Psoas muscle (tissue), 8 donors: ENCODE measurements around the gene GAGE12F. TPM values are rescaled to one million over a fixed set of nuclear protein-coding genes. Genes with fewer than 3 reads are reported as not detected.
A peak's percentile ranks its signal among the peaks of the same experiment; 100 is the strongest.
"Not testable (repeated sequence)": the region's sequence is repeated elsewhere in the genome, so short reads cannot be mapped to it uniquely, and the experiment has no call there.

Experiments
- ATAC-seq, 4 donors: fragments of 200-7000 bp; cut with Tn5 transposase; one replicate each; pipeline ENCODE4 v1.9.1; 2020; ENCODE audit warnings: moderate library complexity in 3 of 4, mild to moderate bottlenecking in 2 of 4
- DNase-seq, 2 donors: peaks; one replicate each; pipeline ENCODE4 v3.0.0-alpha.2; 2020
- H3K27ac ChIP-seq: fragments of 200-600 bp; one replicate; pipeline ENCODE4 v1.8.0; 2022
- H3K27me3 ChIP-seq, 3 donors: fragments of 200-600 bp in 1 of 3; one replicate each; pipeline versions ENCODE4 v1.6.1 to v1.8.0; 2013 to 2022; ENCODE audit warnings: low read length in 2 of 3, mild to moderate bottlenecking in 2 of 3, moderate library complexity in 1 of 3; ENCODE audit not compliant: insufficient read depth in 3 of 3
- H3K36me3 ChIP-seq, 2 donors: fragments of 200-600 bp in 1 of 2; one replicate each; pipeline versions ENCODE4 v1.6.1 to v1.8.0; 2013 to 2022; ENCODE audit warnings: low read depth in 1 of 2, mild to moderate bottlenecking in 1 of 2, moderate library complexity in 1 of 2; ENCODE audit not compliant: insufficient read depth in 1 of 2
- H3K4me1 ChIP-seq: fragments of 200-600 bp; one replicate; pipeline ENCODE4 v1.8.0; 2022
- H3K4me3 ChIP-seq: fragments of 200-600 bp; one replicate; pipeline ENCODE4 v1.8.0; 2022; ENCODE audit warnings: mild to moderate bottlenecking
- H3K9me3 ChIP-seq: fragments of 200-600 bp; one replicate; pipeline ENCODE4 v1.8.0; 2022
- WGBS, 3 donors: extraction: QIAGEN DNeasy Blood & Tissue Kit; methylation state at CpG; one replicate each; pipeline versions ENCODE4 v1.1.6 to v1.1.7; 2013; 5-methylcytosine and 5-hydroxymethylcytosine counted together
- intact Hi-C, 2 donors: fragments of 100-400 bp; cut with DNase I; formaldehyde crosslinking; loops; one replicate each; pipeline versions ENCODE4 v1.11.0 to v1.14.2; 2022
- long read RNA-seq, 2 donors: library from polyadenylated mRNA; unstranded; transcript quantifications; one replicate each; pipeline ENCODE4 v2.0.0, GENCODE V29; 2021
- polyA plus RNA-seq, 3 donors: library from polyadenylated mRNA; stranded (reverse); fragments of 200-250 nt; gene quantifications; one replicate each; pipeline ENCODE4 v1.2.3, GENCODE V29; 2013
- total RNA-seq, 4 donors: library from RNA; stranded (reverse); fragmentation: NEBNext Ultra II Directional in 2 of 4; extraction: Animal tissue kit (Norgen Biotek cat#: 25700) in 2 of 4; gene quantifications; one replicate each; pipeline versions ENCODE4 v1.2.1 to v1.2.4, GENCODE V29; 2021 to 2023
- donor health status: healthy with polysubstance abuse.
- donor health status: DM: no; HTN: no; CAD: no; lungs with moderate emphysema.
- donor health status: Bipolar disorder and iron deficiency.
- donor health status: healthy.
- donor health status: DM: yes; HTN: yes; CAD: no.
- donor health status: DM: no; HTN: no; CAD: no.
- donor health status: DM: no; HTN: no; CAD: no.
- donor health status: DM: yes; HTN: yes; CAD: no.

The GAGE12F gene, protein sequence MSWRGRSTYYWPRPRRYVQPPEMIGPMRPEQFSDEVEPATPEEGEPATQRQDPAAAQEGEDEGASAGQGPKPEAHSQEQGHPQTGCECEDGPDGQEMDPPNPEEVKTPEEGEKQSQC
- total RNA-seq: not detected
- polyA plus RNA-seq: not detected
- long read RNA-seq, donor 1: 0 reads
- long read RNA-seq, donor 2: 0 reads

DNA sequence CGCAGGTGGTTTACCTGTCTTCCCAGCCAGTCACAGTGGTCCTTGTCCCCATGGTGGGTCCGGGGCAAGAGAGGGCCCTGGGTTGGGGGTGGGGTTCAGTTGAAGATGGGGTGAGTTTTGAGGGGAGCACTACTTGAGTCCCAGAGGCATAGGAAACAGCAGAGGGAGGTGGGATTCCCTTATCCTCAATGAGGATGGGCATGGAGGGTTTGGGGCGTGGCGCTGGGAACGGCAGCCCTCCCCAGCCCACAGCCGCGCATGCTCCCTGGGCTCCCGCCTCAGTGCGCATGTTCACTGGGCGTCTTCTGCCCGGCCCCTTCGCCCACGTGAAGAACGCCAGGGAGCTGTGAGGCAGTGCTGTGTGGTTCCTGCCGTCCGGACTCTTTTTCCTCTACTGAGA is at the start of gene GAGE12F:
GAGE12F (plus strand) TSS at position 301 of the 400 bp plus-strand sequence. CDS start 1,155 bp downstream, outside the sequence.
- H3K4me1 ChIP-seq, ATAC-seq, H3K27ac ChIP-seq, DNase-seq, H3K4me3 ChIP-seq, H3K36me3 ChIP-seq, H3K9me3 ChIP-seq, intact Hi-C loops, H3K27me3 ChIP-seq: not testable (repeated sequence)
- no CpG with 5 or more reads among the region's 16 CpGs for WGBS, 3 donors

DNA sequence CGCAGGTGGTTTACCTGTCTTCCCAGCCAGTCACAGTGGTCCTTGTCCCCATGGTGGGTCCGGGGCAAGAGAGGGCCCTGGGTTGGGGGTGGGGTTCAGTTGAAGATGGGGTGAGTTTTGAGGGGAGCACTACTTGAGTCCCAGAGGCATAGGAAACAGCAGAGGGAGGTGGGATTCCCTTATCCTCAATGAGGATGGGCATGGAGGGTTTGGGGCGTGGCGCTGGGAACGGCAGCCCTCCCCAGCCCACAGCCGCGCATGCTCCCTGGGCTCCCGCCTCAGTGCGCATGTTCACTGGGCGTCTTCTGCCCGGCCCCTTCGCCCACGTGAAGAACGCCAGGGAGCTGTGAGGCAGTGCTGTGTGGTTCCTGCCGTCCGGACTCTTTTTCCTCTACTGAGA is 28.8 kb upstream of the GAGE12F start, which contains the start of gene GAGE12C:
GAGE12C (plus strand) TSS at position 301 of the 400 bp plus-strand sequence. CDS start 1,155 bp downstream, outside the sequence.
- ATAC-seq, H3K27me3 ChIP-seq, H3K36me3 ChIP-seq, DNase-seq, H3K4me1 ChIP-seq, H3K4me3 ChIP-seq, H3K27ac ChIP-seq, intact Hi-C loops, H3K9me3 ChIP-seq: not testable (repeated sequence)
- WGBS, 3 donors: no CpG with 5 or more reads among the region's 16 CpGs

DNA sequence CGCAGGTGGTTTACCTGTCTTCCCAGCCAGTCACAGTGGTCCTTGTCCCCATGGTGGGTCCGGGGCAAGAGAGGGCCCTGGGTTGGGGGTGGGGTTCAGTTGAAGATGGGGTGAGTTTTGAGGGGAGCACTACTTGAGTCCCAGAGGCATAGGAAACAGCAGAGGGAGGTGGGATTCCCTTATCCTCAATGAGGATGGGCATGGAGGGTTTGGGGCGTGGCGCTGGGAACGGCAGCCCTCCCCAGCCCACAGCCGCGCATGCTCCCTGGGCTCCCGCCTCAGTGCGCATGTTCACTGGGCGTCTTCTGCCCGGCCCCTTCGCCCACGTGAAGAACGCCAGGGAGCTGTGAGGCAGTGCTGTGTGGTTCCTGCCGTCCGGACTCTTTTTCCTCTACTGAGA is 19.2 kb upstream of the GAGE12F start, which contains the start of gene GAGE12D:
GAGE12D (plus strand) TSS at position 301 of the 400 bp plus-strand sequence. CDS start 1,155 bp downstream, outside the sequence.
- ATAC-seq, DNase-seq, H3K36me3 ChIP-seq, H3K9me3 ChIP-seq, H3K27ac ChIP-seq, H3K27me3 ChIP-seq, intact Hi-C loops, H3K4me3 ChIP-seq, H3K4me1 ChIP-seq: not testable (repeated sequence)
- no CpG with 5 or more reads among the region's 16 CpGs for WGBS, 3 donors

DNA sequence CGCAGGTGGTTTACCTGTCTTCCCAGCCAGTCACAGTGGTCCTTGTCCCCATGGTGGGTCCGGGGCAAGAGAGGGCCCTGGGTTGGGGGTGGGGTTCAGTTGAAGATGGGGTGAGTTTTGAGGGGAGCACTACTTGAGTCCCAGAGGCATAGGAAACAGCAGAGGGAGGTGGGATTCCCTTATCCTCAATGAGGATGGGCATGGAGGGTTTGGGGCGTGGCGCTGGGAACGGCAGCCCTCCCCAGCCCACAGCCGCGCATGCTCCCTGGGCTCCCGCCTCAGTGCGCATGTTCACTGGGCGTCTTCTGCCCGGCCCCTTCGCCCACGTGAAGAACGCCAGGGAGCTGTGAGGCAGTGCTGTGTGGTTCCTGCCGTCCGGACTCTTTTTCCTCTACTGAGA is 9.7 kb upstream of the GAGE12F start, which contains the start of gene GAGE12E:
GAGE12E (plus strand) TSS at position 301 of the 400 bp plus-strand sequence. CDS start 1,155 bp downstream, outside the sequence.
- intact Hi-C loops, H3K4me1 ChIP-seq, H3K27ac ChIP-seq, H3K27me3 ChIP-seq, H3K9me3 ChIP-seq, H3K4me3 ChIP-seq, H3K36me3 ChIP-seq, ATAC-seq, DNase-seq: not testable (repeated sequence)
- no CpG with 5 or more reads among the region's 16 CpGs for WGBS, 3 donors

DNA sequence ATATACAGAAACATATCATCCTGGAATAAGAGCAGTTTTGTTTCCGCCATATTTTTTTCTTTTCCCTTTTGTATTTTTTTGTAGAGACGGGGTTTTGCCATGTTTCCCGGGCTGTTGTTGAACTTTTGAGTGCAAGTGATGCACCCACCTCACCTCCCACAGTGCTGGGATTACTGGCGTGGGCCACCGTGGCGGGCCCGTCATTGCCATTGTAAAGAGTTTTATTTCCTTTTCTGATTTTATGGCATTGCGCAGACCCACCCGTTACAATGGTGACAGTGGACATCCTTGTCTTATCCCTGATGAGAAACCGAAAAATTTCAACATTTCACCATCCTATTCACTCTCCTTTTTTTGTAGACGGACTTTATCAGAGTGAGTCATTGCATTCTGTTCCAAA is 8.1 kb downstream of the GAGE12F start:
- H3K9me3 ChIP-seq, H3K27ac ChIP-seq, ATAC-seq, H3K36me3 ChIP-seq, H3K27me3 ChIP-seq, intact Hi-C loops, H3K4me1 ChIP-seq, H3K4me3 ChIP-seq: not testable (repeated sequence)
- peak in 1 of 2 donors; percentile 18 for DNase-seq
- WGBS, 3 donors: no CpG with 5 or more reads among the region's 11 CpGs

DNA sequence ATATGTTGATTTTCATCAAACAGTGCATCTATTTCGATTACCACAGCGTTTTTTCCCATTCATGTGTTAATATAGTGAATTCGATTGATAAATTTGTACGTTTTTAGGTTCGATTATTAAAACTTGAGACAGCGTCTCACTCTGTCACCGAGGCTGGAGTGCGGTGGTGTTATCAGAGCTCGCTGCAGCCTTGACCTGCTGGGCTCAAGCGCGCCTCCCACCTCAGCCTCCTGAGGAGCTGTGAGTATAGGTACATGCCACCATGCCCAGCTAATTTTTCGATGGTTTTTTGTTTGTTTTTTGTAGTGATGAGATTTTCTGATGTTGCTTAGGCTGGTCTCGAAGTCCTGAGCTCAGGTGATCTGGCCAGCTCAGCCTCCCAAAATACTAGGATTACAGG is 8.5 kb downstream of the GAGE12F start:
- peak in 1 of 2 donors; percentile 12 for DNase-seq
- H3K4me3 ChIP-seq, intact Hi-C loops, ATAC-seq, H3K27me3 ChIP-seq, H3K4me1 ChIP-seq, H3K27ac ChIP-seq, H3K36me3 ChIP-seq, H3K9me3 ChIP-seq: not testable (repeated sequence)
- WGBS, 3 donors: no CpG with 5 or more reads among the region's 13 CpGs

DNA sequence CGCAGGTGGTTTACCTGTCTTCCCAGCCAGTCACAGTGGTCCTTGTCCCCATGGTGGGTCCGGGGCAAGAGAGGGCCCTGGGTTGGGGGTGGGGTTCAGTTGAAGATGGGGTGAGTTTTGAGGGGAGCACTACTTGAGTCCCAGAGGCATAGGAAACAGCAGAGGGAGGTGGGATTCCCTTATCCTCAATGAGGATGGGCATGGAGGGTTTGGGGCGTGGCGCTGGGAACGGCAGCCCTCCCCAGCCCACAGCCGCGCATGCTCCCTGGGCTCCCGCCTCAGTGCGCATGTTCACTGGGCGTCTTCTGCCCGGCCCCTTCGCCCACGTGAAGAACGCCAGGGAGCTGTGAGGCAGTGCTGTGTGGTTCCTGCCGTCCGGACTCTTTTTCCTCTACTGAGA is 9.5 kb downstream of the GAGE12F start, which contains the start of gene GAGE12G:
GAGE12G (plus strand) TSS at position 301 of the 400 bp plus-strand sequence. CDS start 1,155 bp downstream, outside the sequence.
- H3K36me3 ChIP-seq, intact Hi-C loops: not testable (repeated sequence)

DNA sequence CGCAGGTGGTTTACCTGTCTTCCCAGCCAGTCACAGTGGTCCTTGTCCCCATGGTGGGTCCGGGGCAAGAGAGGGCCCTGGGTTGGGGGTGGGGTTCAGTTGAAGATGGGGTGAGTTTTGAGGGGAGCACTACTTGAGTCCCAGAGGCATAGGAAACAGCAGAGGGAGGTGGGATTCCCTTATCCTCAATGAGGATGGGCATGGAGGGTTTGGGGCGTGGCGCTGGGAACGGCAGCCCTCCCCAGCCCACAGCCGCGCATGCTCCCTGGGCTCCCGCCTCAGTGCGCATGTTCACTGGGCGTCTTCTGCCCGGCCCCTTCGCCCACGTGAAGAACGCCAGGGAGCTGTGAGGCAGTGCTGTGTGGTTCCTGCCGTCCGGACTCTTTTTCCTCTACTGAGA is 19.0 kb downstream of the GAGE12F start, which contains the start of gene GAGE12H:
GAGE12H (plus strand) TSS at position 301 of the 400 bp plus-strand sequence. CDS start 1,155 bp downstream, outside the sequence.
- ATAC-seq, intact Hi-C loops, H3K27ac ChIP-seq, DNase-seq, H3K4me1 ChIP-seq, H3K36me3 ChIP-seq, H3K4me3 ChIP-seq, H3K27me3 ChIP-seq, H3K9me3 ChIP-seq: not testable (repeated sequence)
- no CpG with 5 or more reads among the region's 16 CpGs for WGBS, 3 donors

More for the DNA sequence above, 9.5 kb downstream of the GAGE12F start, which contains the start of gene GAGE12G:
- not testable (repeated sequence) for H3K27me3 ChIP-seq, H3K9me3 ChIP-seq, H3K4me3 ChIP-seq, H3K4me1 ChIP-seq, H3K27ac ChIP-seq, DNase-seq, ATAC-seq
- no CpG with 5 or more reads among the region's 16 CpGs for WGBS, 3 donors

DNA sequence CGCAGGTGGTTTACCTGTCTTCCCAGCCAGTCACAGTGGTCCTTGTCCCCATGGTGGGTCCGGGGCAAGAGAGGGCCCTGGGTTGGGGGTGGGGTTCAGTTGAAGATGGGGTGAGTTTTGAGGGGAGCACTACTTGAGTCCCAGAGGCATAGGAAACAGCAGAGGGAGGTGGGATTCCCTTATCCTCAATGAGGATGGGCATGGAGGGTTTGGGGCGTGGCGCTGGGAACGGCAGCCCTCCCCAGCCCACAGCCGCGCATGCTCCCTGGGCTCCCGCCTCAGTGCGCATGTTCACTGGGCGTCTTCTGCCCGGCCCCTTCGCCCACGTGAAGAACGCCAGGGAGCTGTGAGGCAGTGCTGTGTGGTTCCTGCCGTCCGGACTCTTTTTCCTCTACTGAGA is 28.6 kb downstream of the GAGE12F start, which contains the start of gene GAGE2A:
GAGE2A (plus strand) TSS at position 301 of the 400 bp plus-strand sequence. CDS start 1,155 bp downstream, outside the sequence.
- ATAC-seq, H3K27me3 ChIP-seq, H3K9me3 ChIP-seq, H3K27ac ChIP-seq, H3K4me1 ChIP-seq, H3K4me3 ChIP-seq, intact Hi-C loops, DNase-seq, H3K36me3 ChIP-seq: not testable (repeated sequence)
- no CpG with 5 or more reads among the region's 16 CpGs for WGBS, 3 donors

DNA sequence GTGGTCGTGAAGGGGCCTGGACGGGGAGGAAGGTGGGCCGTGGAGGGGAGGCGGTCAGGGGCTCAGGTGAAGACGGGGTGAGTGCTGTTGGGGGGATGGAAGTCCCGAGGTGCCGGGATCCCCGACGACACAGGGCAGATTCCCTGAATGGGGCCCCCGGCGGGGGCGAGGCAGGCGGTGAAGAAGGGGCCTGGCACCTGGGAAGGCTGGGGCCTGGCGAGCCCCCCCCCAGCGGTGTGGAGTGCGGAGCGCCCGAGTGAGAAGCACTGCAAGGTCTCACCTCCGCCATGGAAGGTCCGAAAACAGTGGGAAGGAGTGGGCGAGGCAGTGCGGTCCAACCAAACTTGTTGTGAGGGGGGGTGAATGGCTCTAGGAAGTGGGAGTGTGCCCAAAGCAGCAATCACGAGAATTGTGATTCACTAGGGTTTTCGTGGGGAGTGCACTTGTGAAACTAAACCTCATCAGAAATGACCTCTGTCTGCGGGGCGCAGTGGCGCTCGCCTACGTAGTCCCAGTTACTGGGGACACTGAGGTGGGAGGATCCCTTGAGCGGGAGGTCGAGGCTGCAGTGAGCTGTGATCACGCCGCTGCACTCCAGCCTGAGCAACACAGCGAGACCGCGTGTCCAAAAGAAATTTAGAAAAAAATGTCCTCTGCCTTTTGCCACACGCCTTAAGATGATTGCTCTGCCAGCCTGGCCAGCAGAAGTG is 29.3 kb downstream of the GAGE12F start:
- H3K27ac ChIP-seq, ATAC-seq, H3K36me3 ChIP-seq, H3K4me1 ChIP-seq, H3K4me3 ChIP-seq, H3K9me3 ChIP-seq, intact Hi-C loops, H3K27me3 ChIP-seq: not testable (repeated sequence)
- WGBS, 3 donors: 89 to 91% (median 90%) methylated on average over 23 to 25 of the region's 37 CpGs
- DNase-seq: peak; percentile 17 to 65

DNA sequence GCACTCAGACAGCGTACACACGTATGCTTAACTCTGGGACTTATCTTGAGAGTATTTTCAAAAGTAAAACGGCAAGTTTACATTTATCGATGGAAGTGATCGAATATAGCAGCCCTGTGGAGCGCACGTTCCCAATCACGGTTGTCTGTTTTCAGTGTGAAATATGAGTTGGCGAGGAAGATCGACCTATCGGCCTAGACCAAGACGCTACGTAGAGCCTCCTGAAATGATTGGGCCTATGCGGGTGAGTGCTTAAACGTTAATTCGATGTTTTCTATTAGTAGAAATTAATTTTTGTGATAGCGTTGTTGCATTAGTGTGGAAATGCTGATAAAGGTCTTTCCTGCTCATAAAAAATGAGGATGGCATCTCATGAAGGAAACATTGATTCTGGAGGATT is 29.8 kb downstream of the GAGE12F start:
- WGBS, 3 donors: 87 to 93% (median 92%) methylated on average over 10 of the region's 17 CpGs

More for the DNA sequence above, 29.8 kb downstream of the GAGE12F start:
- H3K9me3 ChIP-seq, ATAC-seq, H3K4me1 ChIP-seq, DNase-seq, H3K27ac ChIP-seq, H3K4me3 ChIP-seq, H3K27me3 ChIP-seq, intact Hi-C loops, H3K36me3 ChIP-seq: not testable (repeated sequence)
